ENCODE data around the gene XKR8. TPM values are rescaled to one million over a fixed set of nuclear protein-coding genes. Genes with fewer than 3 reads are reported as not detected.
A peak's percentile ranks its signal among the peaks of the same experiment; 100 is the strongest.

Gene XKR8
- total RNA-seq, 2 experiments from 2014 or later = 0.38 to 2.3 TPM

DNA sequence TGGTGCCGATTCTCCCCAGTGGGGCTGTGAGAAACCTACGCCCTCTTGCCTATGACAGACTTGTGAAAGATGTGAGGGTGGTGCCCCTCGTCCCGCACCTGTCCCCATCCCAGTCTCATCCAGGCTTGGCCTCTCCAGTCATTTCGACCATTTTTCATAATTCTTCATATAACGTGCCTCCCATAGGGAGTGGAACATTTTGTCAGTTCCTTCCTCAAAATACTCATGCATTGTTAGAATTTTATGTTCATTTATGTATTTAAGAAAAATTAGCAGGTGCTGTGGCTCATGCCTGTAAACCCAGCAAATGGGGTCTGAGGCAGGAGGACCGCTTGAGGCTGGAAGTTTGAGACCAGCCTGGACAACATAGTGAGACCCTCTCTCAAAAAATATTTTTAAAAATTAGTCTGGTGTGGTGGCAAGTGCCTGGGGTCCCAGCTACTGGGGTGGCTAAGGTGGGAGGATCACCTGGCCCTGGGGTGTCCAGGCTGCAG, 44.6 kb upstream of the XKR8 start:
- peak overlapping the region; percentile 54; the same call in 1 of the 2 replicates for H3K4me2 ChIP-seq (ENCODE audit: low read length)
- BruUV-seq (replicated peaks) = no TSS peak
- no peak overlapping the region for H3K27ac ChIP-seq (ENCODE audit: low read depth, low read length, poor library complexity, severe bottlenecking)
- H2AFZ ChIP-seq (ENCODE audit: low read length) = peak overlapping the region; percentile 98
- H3K79me2 ChIP-seq (ENCODE audit: insufficient read depth, low read depth, low read length) = peaks cover 40% of the 10 kb centered on the region
- intact Hi-C loops (cut with micrococcal nuclease; ENCODE audit: unreplicated experiment) = no loop called here
- ChIA-PET POLR2A (no interaction called here), CTCF (ENCODE audit: unreplicated experiment) (no interaction called here)
- no peak for DNase-seq (ENCODE audit: low spot score)
- TF ChIP-seq, protein P1, sequence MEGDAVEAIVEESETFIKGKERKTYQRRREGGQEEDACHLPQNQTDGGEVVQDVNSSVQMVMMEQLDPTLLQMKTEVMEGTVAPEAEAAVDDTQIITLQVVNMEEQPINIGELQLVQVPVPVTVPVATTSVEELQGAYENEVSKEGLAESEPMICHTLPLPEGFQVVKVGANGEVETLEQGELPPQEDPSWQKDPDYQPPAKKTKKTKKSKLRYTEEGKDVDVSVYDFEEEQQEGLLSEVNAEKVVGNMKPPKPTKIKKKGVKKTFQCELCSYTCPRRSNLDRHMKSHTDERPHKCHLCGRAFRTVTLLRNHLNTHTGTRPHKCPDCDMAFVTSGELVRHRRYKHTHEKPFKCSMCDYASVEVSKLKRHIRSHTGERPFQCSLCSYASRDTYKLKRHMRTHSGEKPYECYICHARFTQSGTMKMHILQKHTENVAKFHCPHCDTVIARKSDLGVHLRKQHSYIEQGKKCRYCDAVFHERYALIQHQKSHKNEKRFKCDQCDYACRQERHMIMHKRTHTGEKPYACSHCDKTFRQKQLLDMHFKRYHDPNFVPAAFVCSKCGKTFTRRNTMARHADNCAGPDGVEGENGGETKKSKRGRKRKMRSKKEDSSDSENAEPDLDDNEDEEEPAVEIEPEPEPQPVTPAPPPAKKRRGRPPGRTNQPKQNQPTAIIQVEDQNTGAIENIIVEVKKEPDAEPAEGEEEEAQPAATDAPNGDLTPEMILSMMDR (conservative IDR thresholded peaks at IDR 0.05; ENCODE audit: low read length) = no peak
- TF ChIP-seq EZH2phosphoT487 (IDR thresholded peaks at IDR 0.05; ENCODE audit: borderline replicate concordance, low read depth, low read length) = no peak
- H3K4me3 ChIP-seq (ENCODE audit: low read depth, low read length, poor library complexity, severe bottlenecking) = peak overlapping the region; percentile 27
- H4K20me1 ChIP-seq (ENCODE audit: insufficient read depth, low read length) = no peaks in the 10 kb centered on the region
- no peaks in the 10 kb centered on the region for H3K9me2 ChIP-seq (ENCODE audit: insufficient read depth, low read length)
- peaks cover 6% of the 10 kb centered on the region for H3K9me3 ChIP-seq (ENCODE audit: low read length)
- H3K36me3 ChIP-seq (ENCODE audit: insufficient read depth, low read length) = peaks cover 30% of the 10 kb centered on the region
- H3K4me1 ChIP-seq (ENCODE audit: insufficient read depth, low read length, poor library complexity, severe bottlenecking) = peaks cover 20% of the 10 kb centered on the region

DNA sequence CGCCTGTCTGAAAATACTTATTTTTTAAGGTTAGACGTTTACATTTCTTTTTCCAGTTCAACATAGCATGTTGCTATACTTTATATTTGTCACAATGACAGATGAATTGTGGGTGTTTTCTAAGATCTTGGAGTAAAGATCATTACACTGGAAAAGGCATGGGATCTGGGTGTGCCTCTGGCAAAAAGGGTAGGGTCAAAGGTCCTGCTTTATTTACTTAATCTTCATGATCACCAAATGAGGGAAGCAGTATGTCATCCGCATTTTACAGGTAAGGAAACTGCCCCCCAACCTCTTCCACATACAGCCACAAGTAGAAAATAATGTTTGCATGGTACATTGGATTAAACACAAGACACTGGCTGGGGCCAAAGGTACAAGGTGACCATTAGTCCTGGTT, 37.5 kb upstream of the XKR8 start:
- no peaks in the 10 kb centered on the region for H3K36me3 ChIP-seq (ENCODE audit: insufficient read depth, low read length)
- no peak overlapping the region for H3K4me2 ChIP-seq (ENCODE audit: low read length)
- H3K27ac ChIP-seq (ENCODE audit: low read depth, low read length, poor library complexity, severe bottlenecking) = no peak overlapping the region
- TF ChIP-seq, protein P1 (conservative IDR thresholded peaks at IDR 0.05; ENCODE audit: low read length) = no peak
- no peak for TF ChIP-seq EZH2phosphoT487 (IDR thresholded peaks at IDR 0.05; ENCODE audit: borderline replicate concordance, low read depth, low read length)
- H3K4me3 ChIP-seq (ENCODE audit: low read depth, low read length, poor library complexity, severe bottlenecking) = no peak overlapping the region
- no peaks in the 10 kb centered on the region for H3K79me2 ChIP-seq (ENCODE audit: insufficient read depth, low read depth, low read length)
- CTCF ChIA-PET (ENCODE audit: unreplicated experiment) = no interaction called here
- no peak overlapping the region for H2AFZ ChIP-seq (ENCODE audit: low read length)
- intact Hi-C loops (cut with micrococcal nuclease; ENCODE audit: unreplicated experiment) = no loop called here
- no TSS peak for BruUV-seq (replicated peaks)
- H4K20me1 ChIP-seq (ENCODE audit: insufficient read depth, low read length) = no peaks in the 10 kb centered on the region
- H3K9me3 ChIP-seq (ENCODE audit: low read length) = no peaks in the 10 kb centered on the region
- H3K9me2 ChIP-seq (ENCODE audit: insufficient read depth, low read length) = no peaks in the 10 kb centered on the region
- no peaks in the 10 kb centered on the region for H3K4me1 ChIP-seq (ENCODE audit: insufficient read depth, low read length, poor library complexity, severe bottlenecking)
- no peak for DNase-seq (ENCODE audit: low spot score)
- POLR2A ChIA-PET = interaction anchor here (0.7 kb wide), 1 partner anchor 13 kb away, joined by 3 read pairs; no protein-coding TSS in a partner anchor

DNA sequence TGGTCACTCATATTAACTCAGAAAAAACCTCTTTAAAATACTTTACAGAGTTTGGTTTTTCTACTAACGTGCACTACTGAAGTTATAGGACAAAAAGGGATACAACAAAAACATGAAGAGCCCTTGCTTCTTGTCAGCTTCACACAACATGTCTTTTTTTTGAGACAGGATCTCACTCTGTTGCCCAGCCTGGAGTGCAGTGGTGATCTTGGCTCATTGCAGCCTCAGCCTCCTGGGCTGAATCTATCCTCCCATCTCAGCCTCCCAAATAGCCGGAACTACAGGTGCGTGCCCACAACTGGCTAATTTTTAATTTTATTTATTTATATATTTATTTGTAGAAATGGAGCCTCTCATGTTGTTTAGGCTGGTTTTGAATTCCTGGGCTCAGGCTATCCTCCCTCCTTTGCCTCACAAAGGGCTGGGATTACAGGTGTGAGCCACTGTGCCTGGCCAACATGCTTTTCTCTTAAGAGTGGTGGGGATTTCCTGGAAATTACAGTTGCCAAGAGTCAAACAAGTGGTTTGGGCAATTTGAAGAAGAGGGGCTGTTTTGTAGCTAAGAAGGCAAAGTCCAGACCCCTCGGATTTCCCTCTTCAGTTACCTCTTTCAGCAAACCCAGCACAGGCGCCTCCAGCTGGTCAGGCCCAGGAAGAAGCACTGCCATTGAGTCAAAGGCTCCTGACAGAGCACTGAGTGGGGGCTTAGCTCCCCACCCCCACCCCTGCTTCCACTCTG, 31.4 kb upstream of the XKR8 start:
- no peaks in the 10 kb centered on the region for H3K79me2 ChIP-seq (ENCODE audit: insufficient read depth, low read depth, low read length)
- peaks cover 11% of the 10 kb centered on the region for H3K4me1 ChIP-seq (ENCODE audit: insufficient read depth, low read length, poor library complexity, severe bottlenecking)
- no peak for TF ChIP-seq EZH2phosphoT487 (IDR thresholded peaks at IDR 0.05; ENCODE audit: borderline replicate concordance, low read depth, low read length)
- TF ChIP-seq, protein P1 (conservative IDR thresholded peaks at IDR 0.05; ENCODE audit: low read length) = peak; percentile 47
- no peaks in the 10 kb centered on the region for H3K9me2 ChIP-seq (ENCODE audit: insufficient read depth, low read length)
- H3K4me2 ChIP-seq (ENCODE audit: low read length) = no peak overlapping the region
- H2AFZ ChIP-seq (ENCODE audit: low read length) = no peak overlapping the region
- no peaks in the 10 kb centered on the region for H3K36me3 ChIP-seq (ENCODE audit: insufficient read depth, low read length)
- BruUV-seq (replicated peaks) = no TSS peak
- no peak overlapping the region for H3K4me3 ChIP-seq (ENCODE audit: low read depth, low read length, poor library complexity, severe bottlenecking)
- CTCF ChIA-PET (ENCODE audit: unreplicated experiment) = no interaction called here
- H3K27ac ChIP-seq (ENCODE audit: low read depth, low read length, poor library complexity, severe bottlenecking) = no peak overlapping the region
- no peak for DNase-seq (ENCODE audit: low spot score)
- POLR2A ChIA-PET = interaction anchor here (0.7 kb wide), 1 partner anchor 43 kb away, joined by 3 read pairs; no protein-coding TSS in a partner anchor
- intact Hi-C loops (cut with micrococcal nuclease; ENCODE audit: unreplicated experiment) = no loop called here
- no peaks in the 10 kb centered on the region for H3K9me3 ChIP-seq (ENCODE audit: low read length)
- no peaks in the 10 kb centered on the region for H4K20me1 ChIP-seq (ENCODE audit: insufficient read depth, low read length)
